ENCODE measurements around the gene C7orf33. TPM values are rescaled to one million over a fixed set of nuclear protein-coding genes. Genes with fewer than 3 reads are reported as not detected.
A peak's percentile ranks its signal among the peaks of the same experiment; 100 is the strongest.

The C7orf33 gene
- total and polyA plus RNA-seq, 12 donors: not detected

- H3K36me3 ChIP-seq: no peaks in the 10 kb centered on the region
- no peak for TF ChIP-seq CTCF (IDR thresholded peaks at IDR 0.05)
- DNase-seq: no peak
- intact Hi-C loops (cut with DNase I): loop anchor here in 1 of 10 donors (10.0 kb wide), 1 partner anchor 274 kb away; no protein-coding TSS in a partner anchor
- H3K27me3 ChIP-seq: peaks cover 0 to 11% (median 0%) of the 10 kb centered on the region in 7 donors
- 91 to 94% methylated on average over 6 of the region's 6 CpGs for WGBS, 2 donors
- H3K27ac ChIP-seq: no peak overlapping the region
- H3K4me3 ChIP-seq: no peak overlapping the region
- H3K4me1 ChIP-seq: peaks cover 0 to 5% (median 0%) of the 10 kb centered on the region in 9 donors
- H3K9me3 ChIP-seq: no peaks in the 10 kb centered on the region
- no peak for ATAC-seq
These were observed 10.1 kb upstream of the C7orf33 start for GRCh38 chr7:148580446-148580845.

- H3K4me1 ChIP-seq: no peaks in the 10 kb centered on the region
- intact Hi-C loops (cut with DNase I): loop anchor here in 1 of 10 donors (10.0 kb wide), 1 partner anchor 273 kb away; no protein-coding TSS in a partner anchor
- WGBS, 2 donors: 88 to 89% methylated on average over 3 of the region's 3 CpGs
- H3K36me3 ChIP-seq: no peaks in the 10 kb centered on the region
- DNase-seq: no peak
- TF ChIP-seq CTCF (IDR thresholded peaks at IDR 0.05): no peak
- ATAC-seq: no peak
- H3K9me3 ChIP-seq: no peaks in the 10 kb centered on the region
- peak overlapping the region in 1 of 10 donors; percentile 51 for H3K27ac ChIP-seq
- no peak overlapping the region for H3K4me3 ChIP-seq
- H3K27me3 ChIP-seq: peaks cover 0 to 11% (median 0%) of the 10 kb centered on the region in 7 donors
These were observed 8.9 kb upstream of the C7orf33 start for GRCh38 chr7:148581624-148582023.

GRCh38 chr7:148584154-148584827, 6.3 kb upstream of the C7orf33 start:
- DNase-seq (no peak), ATAC-seq (no peak)
- H3K4me3 ChIP-seq: no peak overlapping the region
- no peaks in the 10 kb centered on the region for H3K4me1 ChIP-seq
- H3K27me3 ChIP-seq: peaks cover 0 to 21% (median 5%) of the 10 kb centered on the region in 7 donors
- no peak for TF ChIP-seq CTCF (IDR thresholded peaks at IDR 0.05)
- H3K9me3 ChIP-seq: no peaks in the 10 kb centered on the region
- H3K36me3 ChIP-seq: no peaks in the 10 kb centered on the region
- intact Hi-C loops (cut with DNase I): loop anchor here in 1 of 10 donors (10.0 kb wide), 1 partner anchor 271 kb away; no protein-coding TSS in a partner anchor
- WGBS, 2 donors: 70 to 76% methylated on average over 5 of the region's 5 CpGs
- no peak overlapping the region for H3K27ac ChIP-seq

GRCh38 chr7:148585399-148585798, 5.2 kb upstream of the C7orf33 start:
- Histone ChIP-seq H3K4me1 (no peaks in the 10 kb centered on the region), H3K27me3 (peaks cover 0 to 26% (median 6%) of the 10 kb centered on the region in 7 donors), H3K27ac (no peak overlapping the region), H3K4me3 (no peak overlapping the region), H3K36me3 (no peaks in the 10 kb centered on the region), H3K9me3 (no peaks in the 10 kb centered on the region)
- DNase-seq (no peak), ATAC-seq (no peak)
- 94% methylated on average over 7 of the region's 7 CpGs for WGBS, 2 donors
- intact Hi-C loops (cut with DNase I): loop anchor here in 1 of 10 donors (10.0 kb wide), 1 partner anchor 269 kb away; no protein-coding TSS in a partner anchor
- TF ChIP-seq CTCF (IDR thresholded peaks at IDR 0.05): no peak

Measured in heart right ventricle (tissue), 16 donors.